HT1080 (cell line): ENCODE measurements around the gene BAK1. TPM values are rescaled to one million over a fixed set of nuclear protein-coding genes. Genes with fewer than 3 reads are reported as not detected.
"Not testable (repeated sequence)": the region's sequence is repeated elsewhere in the genome, so short reads cannot be mapped to it uniquely, and the experiment has no call there.

ENCODE experiments used
- DNase-seq: peaks from one replicate; pipeline ENCODE4 v3.0.0-alpha.2; 2015; ENCODE audit warnings: low read depth
- small RNA-seq: library from RNA; depleted of rRNA; stranded (forward); fragments of <200 nt; gene quantifications from one replicate; pipeline ENCODE3, GENCODE V24; 2014
- total RNA-seq: library from RNA; depleted of rRNA; stranded (reverse); fragments of >200 nt; shearing (Covaris generic); gene quantifications from 2 replicates; pipeline ENCODE4 v1.2.3, GENCODE V29; 2014; rRNA removed

The BAK1 gene
- total RNA-seq, 1 experiment from 2014 or later = 23.6 TPM

DNA sequence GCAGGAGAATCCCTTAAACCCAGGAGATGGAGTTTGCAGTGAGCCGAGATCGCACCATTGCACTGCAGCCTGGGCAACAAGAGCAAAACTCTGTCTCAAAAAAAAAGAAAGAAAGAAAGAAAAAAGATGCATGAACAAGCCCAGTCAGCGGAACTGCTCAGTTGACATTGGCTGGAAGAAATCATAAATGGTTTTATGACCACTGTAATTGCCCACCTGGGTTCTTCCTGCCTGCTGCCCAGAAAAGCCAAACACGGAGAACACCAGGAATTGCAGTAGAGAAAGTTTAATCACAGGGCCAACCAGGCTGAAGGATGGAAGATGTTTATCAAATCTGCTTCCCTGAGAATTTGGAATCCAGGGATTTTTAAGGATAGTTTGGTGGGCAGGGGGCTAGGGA lies 22.7 kb downstream of the BAK1 start:
- no peak for DNase-seq

GRCh38 chr6:33552883-33553282 lies 27.2 kb downstream of the BAK1 start:
- not testable (repeated sequence) for DNase-seq

- no peak for DNase-seq
Measured at GRCh38 chr6:33552252-33552651, 27.8 kb downstream of the BAK1 start.

GRCh38 chr6:33551538-33551937 lies 28.5 kb downstream of the BAK1 start:
- no peak for DNase-seq

- DNase-seq = no peak
Measured at GRCh38 chr6:33549896-33550295, 30.2 kb downstream of the BAK1 start.

- DNase-seq = no peak
Measured at GRCh38 chr6:33549196-33549595, 30.9 kb downstream of the BAK1 start.

- DNase-seq = no peak
Measured at GRCh38 chr6:33547499-33547898, 32.6 kb downstream of the BAK1 start.

DNA sequence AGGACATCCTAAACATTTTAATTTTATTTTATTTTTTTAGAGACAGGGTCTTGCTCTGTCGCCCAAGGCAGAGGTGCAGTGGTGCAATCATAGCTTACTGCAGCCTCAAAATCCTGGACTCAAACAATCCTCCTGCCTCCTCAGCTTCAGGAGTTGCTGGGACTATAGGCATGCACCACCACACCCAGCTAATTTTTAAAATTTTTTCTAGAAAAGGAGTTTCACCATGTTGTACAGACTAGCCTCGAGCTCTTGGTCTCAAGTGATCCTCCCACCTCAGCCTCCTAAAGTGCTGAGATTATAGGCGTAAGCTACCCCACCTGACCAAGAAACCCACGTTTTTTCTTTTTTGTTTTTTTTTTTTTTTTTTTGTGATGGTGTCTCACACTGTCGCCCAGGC lies 33.3 kb downstream of the BAK1 start:
- DNase-seq = no peak

- DNase-seq = not testable (repeated sequence)
Measured at GRCh38 chr6:33545292-33545691, 34.8 kb downstream of the BAK1 start.

DNA sequence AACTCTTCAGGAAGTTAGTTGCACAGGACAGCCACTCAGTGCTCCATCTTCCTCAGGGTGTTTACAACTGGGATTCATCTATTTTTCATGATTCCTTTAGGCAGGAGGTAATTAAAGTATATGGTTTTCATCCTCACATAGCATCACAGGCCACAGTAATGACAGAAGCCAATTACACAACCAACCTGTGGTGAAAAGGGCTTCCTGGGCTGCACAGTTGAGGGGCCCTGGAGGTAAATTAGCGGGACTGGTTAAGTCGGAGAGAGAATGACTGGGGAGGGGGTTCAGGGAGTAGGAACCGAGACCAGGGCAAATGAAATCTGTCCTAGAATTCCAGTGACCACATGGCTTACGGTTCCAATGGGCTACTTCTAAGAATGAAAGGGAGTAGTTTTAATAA lies 37.0 kb downstream of the BAK1 start:
- no peak for DNase-seq

GRCh38 chr6:33540768-33541167 lies 39.3 kb downstream of the BAK1 start:
- no peak for DNase-seq

DNA sequence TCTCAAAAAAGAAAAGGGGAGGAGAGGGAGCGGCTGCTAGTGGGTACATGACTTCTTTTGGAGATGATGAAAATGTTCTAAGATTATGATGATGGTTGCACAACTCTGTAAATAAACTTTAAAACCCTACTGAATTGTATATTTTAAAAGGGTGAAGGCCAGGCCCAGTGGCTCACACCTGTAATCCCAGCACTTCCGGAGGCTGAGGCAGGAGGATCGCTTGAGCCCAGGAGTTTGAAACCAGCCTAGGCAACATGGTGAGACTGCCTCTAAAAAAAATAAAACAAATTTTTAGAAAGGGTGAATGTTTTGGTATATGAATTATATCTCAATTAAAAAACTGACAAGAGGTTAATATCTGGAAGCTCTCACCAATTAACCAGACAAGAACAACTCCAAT lies 45.4 kb downstream of the BAK1 start:
- no peak for DNase-seq

- DNase-seq = not testable (repeated sequence)
Measured at GRCh38 chr6:33533163-33533869, 46.8 kb downstream of the BAK1 start.

DNA sequence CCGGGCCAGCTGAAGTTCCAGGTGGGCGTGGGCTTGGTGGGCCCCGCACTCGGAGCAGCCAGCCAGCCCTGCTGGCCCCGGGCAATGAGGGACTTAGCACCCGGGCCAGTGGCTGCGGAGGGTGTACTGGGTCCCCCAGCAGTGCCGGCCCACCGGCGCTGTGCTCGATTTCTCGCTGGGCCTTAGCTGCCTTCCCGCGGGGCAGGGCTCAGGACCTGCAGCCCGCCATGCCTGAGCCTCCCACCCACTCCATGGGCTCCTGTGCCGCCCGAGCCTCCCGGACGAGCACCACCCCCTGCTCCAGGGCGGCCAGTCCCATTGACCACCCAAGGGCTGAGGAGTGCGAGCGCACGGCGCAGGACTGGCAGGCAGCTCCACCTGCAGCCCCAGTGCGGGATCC lies 47.6 kb downstream of the BAK1 start:
- not testable (repeated sequence) for DNase-seq

DNA sequence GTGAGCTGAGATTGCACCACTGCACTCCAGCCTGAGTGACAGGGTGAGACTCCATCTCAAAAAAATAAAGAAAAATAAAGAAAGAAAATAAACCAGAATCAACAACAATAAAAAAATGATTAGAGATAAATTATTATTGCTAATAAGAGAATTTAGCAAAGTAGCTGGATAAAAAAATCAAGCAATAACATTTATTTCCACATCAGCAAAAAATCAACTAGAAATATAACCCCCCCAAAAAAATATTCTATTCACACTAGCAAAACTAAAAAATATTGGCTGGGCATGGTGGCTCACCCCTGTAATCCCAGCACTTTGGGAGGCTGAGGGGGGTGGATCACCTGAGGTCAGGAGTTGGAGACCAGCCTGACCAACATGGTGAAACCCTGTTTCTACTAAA lies 49.5 kb downstream of the BAK1 start:
- not testable (repeated sequence) for DNase-seq

Small RNA genes within 50 kb of the gene (small RNA-seq; reads per million reads assigned to genes)
- not detected for gene RF00017

Other genes starting within 250 kb of the BAK1 start
- 80.5 and 105 TPM in 2 replicates for gene KIFC1, start 188.5 kb downstream of the BAK1 start, total RNA-seq
- 27.0 and 30.8 TPM in 2 replicates for gene PHF1, start 169.3 kb downstream of the BAK1 start, total RNA-seq
- gene CUTA, start 162.2 kb downstream of the BAK1 start, total RNA-seq = 266 and 270 TPM in 2 replicates
- 1.4 and 1.7 TPM in 2 replicates for gene SYNGAP1, start 160.2 kb downstream of the BAK1 start, total RNA-seq
- 8.2 and 8.4 TPM in 2 replicates for gene ZBTB9, start 125.7 kb downstream of the BAK1 start, total RNA-seq
- gene ITPR3, start 41.0 kb upstream of the BAK1 start, total RNA-seq = 32.5 and 38.3 TPM in 2 replicates
- 29.8 and 55.8 TPM in 2 replicates for gene UQCC2, start 131.4 kb upstream of the BAK1 start, total RNA-seq
- not detected in 2 replicates for gene IP6K3, start 166.6 kb upstream of the BAK1 start, total RNA-seq
- 33.8 and 39.7 TPM in 2 replicates for gene LEMD2, start 208.9 kb upstream of the BAK1 start, total RNA-seq
- not detected in 2 replicates for gene MLN, start 223.7 kb upstream of the BAK1 start, total RNA-seq